ENCODE data around the gene UBE2K. TPM values are rescaled to one million over a fixed set of nuclear protein-coding genes. Genes with fewer than 3 reads are reported as not detected.

The UBE2K gene
- total and polyA plus RNA-seq, 2 of the 13 experiments (the other 11 are each of a cell fraction or from before 2014, with no cell fraction given), result 36.2 to 81.0 TPM

DNA sequence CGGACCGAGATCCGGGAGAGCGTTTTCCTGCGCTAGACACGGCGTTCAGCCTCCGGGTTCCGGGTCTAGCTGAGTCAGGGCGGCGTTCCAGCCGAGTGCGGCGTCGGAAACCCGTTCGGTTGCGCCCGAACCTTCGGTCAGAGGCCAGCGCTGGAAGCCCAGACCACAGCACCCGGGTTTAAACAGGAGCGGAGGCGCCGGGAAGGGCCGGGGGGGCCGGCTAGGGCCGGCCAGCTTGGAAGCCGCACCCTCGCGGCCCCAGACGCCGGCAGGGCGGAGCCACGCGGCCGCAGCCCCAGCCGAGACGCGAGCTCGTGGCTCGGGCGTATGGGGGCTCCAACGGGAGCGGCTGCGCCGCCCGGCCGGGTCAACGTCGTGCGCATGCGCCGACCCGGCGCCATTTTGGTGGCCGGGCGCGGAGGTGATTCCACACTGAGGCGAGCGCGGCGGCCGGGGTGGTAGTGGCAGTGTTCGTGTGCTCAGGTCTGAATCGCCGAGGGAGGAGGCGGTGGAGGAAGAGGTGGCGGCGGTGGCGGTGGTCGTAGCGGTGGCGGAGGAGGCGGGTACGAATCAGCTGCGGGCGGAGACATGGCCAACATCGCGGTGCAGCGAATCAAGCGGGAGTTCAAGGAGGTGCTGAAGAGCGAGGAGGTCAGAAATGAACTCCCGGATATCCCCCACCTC, at the start of gene UBE2K (continued):
- TF ChIP-seq, protein P1, sequence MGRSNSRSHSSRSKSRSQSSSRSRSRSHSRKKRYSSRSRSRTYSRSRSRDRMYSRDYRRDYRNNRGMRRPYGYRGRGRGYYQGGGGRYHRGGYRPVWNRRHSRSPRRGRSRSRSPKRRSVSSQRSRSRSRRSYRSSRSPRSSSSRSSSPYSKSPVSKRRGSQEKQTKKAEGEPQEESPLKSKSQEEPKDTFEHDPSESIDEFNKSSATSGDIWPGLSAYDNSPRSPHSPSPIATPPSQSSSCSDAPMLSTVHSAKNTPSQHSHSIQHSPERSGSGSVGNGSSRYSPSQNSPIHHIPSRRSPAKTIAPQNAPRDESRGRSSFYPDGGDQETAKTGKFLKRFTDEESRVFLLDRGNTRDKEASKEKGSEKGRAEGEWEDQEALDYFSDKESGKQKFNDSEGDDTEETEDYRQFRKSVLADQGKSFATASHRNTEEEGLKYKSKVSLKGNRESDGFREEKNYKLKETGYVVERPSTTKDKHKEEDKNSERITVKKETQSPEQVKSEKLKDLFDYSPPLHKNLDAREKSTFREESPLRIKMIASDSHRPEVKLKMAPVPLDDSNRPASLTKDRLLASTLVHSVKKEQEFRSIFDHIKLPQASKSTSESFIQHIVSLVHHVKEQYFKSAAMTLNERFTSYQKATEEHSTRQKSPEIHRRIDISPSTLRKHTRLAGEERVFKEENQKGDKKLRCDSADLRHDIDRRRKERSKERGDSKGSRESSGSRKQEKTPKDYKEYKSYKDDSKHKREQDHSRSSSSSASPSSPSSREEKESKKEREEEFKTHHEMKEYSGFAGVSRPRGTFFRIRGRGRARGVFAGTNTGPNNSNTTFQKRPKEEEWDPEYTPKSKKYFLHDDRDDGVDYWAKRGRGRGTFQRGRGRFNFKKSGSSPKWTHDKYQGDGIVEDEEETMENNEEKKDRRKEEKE (IDR thresholded peaks at IDR 0.05), result no peak
- TF ChIP-seq ZNF451 (CRISPR knock-in tag; IDR thresholded peaks at IDR 0.05) (no peak; the same call in none of the 2 replicates), ZNF441 (CRISPR knock-in tag; IDR thresholded peaks at IDR 0.05; ENCODE audit: borderline replicate concordance) (no peak; the same call in 1 of the 2 replicates), CC2D1A (CRISPR knock-in tag; IDR thresholded peaks at IDR 0.05) (no peak), BRCA1 (CRISPR knock-in tag; IDR thresholded peaks at IDR 0.05) (0 out of 2 replicates have a peak, but pooled peaks have one; percentile 35), MYC (CRISPR knock-in tag; IDR thresholded peaks at IDR 0.05; ENCODE audit: borderline replicate concordance) (peak; percentile 88), ZNF709 (CRISPR knock-in tag; IDR thresholded peaks at IDR 0.05) (no peak), HDAC2 (CRISPR knock-in tag; IDR thresholded peaks at IDR 0.05) (no peak), KAT2B (IDR thresholded peaks at IDR 0.05; ENCODE audit: borderline replicate concordance, low read depth, low read length) (no peak), HIVEP1 (CRISPR knock-in tag; IDR thresholded peaks at IDR 0.05) (peak; percentile 40; the same call in 1 of the 2 replicates), ZNF230 (CRISPR knock-in tag; IDR thresholded peaks at IDR 0.05) (no peak), ZNF251 (CRISPR knock-in tag; IDR thresholded peaks at IDR 0.05) (no peak)
- TF ChIP-seq, protein P2, sequence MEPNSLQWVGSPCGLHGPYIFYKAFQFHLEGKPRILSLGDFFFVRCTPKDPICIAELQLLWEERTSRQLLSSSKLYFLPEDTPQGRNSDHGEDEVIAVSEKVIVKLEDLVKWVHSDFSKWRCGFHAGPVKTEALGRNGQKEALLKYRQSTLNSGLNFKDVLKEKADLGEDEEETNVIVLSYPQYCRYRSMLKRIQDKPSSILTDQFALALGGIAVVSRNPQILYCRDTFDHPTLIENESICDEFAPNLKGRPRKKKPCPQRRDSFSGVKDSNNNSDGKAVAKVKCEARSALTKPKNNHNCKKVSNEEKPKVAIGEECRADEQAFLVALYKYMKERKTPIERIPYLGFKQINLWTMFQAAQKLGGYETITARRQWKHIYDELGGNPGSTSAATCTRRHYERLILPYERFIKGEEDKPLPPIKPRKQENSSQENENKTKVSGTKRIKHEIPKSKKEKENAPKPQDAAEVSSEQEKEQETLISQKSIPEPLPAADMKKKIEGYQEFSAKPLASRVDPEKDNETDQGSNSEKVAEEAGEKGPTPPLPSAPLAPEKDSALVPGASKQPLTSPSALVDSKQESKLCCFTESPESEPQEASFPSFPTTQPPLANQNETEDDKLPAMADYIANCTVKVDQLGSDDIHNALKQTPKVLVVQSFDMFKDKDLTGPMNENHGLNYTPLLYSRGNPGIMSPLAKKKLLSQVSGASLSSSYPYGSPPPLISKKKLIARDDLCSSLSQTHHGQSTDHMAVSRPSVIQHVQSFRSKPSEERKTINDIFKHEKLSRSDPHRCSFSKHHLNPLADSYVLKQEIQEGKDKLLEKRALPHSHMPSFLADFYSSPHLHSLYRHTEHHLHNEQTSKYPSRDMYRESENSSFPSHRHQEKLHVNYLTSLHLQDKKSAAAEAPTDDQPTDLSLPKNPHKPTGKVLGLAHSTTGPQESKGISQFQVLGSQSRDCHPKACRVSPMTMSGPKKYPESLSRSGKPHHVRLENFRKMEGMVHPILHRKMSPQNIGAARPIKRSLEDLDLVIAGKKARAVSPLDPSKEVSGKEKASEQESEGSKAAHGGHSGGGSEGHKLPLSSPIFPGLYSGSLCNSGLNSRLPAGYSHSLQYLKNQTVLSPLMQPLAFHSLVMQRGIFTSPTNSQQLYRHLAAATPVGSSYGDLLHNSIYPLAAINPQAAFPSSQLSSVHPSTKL (CRISPR knock-in tag; IDR thresholded peaks at IDR 0.05), result peak; percentile 24; the same call in 1 of the 2 replicates
- TF ChIP-seq, protein P3, sequence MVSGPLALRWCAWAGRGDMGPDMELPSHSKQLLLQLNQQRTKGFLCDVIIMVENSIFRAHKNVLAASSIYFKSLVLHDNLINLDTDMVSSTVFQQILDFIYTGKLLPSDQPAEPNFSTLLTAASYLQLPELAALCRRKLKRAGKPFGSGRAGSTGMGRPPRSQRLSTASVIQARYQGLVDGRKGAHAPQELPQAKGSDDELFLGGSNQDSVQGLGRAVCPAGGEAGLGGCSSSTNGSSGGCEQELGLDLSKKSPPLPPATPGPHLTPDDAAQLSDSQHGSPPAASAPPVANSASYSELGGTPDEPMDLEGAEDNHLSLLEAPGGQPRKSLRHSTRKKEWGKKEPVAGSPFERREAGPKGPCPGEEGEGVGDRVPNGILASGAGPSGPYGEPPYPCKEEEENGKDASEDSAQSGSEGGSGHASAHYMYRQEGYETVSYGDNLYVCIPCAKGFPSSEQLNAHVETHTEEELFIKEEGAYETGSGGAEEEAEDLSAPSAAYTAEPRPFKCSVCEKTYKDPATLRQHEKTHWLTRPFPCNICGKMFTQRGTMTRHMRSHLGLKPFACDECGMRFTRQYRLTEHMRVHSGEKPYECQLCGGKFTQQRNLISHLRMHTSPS (CRISPR knock-in tag; IDR thresholded peaks at IDR 0.05; ENCODE audit: low read depth), result no peak; the same call in 1 of the 2 replicates
- TF ChIP-seq, protein P4, sequence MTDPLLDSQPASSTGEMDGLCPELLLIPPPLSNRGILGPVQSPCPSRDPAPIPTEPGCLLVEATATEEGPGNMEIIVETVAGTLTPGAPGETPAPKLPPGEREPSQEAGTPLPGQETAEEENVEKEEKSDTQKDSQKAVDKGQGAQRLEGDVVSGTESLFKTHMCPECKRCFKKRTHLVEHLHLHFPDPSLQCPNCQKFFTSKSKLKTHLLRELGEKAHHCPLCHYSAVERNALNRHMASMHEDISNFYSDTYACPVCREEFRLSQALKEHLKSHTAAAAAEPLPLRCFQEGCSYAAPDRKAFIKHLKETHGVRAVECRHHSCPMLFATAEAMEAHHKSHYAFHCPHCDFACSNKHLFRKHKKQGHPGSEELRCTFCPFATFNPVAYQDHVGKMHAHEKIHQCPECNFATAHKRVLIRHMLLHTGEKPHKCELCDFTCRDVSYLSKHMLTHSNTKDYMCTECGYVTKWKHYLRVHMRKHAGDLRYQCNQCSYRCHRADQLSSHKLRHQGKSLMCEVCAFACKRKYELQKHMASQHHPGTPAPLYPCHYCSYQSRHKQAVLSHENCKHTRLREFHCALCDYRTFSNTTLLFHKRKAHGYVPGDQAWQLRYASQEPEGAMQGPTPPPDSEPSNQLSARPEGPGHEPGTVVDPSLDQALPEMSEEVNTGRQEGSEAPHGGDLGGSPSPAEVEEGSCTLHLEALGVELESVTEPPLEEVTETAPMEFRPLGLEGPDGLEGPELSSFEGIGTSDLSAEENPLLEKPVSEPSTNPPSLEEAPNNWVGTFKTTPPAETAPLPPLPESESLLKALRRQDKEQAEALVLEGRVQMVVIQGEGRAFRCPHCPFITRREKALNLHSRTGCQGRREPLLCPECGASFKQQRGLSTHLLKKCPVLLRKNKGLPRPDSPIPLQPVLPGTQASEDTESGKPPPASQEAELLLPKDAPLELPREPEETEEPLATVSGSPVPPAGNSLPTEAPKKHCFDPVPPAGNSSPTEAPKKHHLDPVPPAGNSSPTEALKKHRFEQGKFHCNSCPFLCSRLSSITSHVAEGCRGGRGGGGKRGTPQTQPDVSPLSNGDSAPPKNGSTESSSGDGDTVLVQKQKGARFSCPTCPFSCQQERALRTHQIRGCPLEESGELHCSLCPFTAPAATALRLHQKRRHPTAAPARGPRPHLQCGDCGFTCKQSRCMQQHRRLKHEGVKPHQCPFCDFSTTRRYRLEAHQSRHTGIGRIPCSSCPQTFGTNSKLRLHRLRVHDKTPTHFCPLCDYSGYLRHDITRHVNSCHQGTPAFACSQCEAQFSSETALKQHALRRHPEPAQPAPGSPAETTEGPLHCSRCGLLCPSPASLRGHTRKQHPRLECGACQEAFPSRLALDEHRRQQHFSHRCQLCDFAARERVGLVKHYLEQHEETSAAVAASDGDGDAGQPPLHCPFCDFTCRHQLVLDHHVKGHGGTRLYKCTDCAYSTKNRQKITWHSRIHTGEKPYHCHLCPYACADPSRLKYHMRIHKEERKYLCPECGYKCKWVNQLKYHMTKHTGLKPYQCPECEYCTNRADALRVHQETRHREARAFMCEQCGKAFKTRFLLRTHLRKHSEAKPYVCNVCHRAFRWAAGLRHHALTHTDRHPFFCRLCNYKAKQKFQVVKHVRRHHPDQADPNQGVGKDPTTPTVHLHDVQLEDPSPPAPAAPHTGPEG (CRISPR knock-in tag; IDR thresholded peaks at IDR 0.05), result no peak

Data from HepG2 (cell line).